ENCODE measurements around the gene GRHL1. TPM values are rescaled to one million over a fixed set of nuclear protein-coding genes. Genes with fewer than 3 reads are reported as not detected.

GRHL1 gene
- total and polyA plus RNA-seq, 2 donors (not counting 1 experiment from before 2014, with no cell fraction given), result 0.25 to 0.76 TPM

DNA sequence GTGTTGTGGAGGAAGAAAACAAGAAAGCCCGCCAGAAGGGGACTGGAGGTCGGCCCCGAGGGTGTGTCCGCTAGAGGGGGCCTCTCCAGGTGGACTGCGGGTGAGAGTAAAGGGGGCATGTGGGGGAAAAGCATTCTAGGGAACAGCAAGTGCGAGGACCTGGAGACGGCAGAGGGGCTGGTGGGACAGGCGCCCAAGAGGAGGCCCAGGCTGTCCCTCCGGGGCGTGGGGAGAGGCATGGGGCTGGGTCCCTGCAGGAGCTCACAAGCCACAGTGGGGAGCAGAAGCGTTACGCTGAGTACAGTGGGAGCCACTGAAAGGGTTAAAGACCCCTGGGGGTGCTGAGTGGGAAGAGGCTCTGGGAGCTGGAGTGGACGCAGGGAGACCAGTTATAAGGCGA, 90.2 kb downstream of the GRHL1 start:
- Histone ChIP-seq H3K9me3 (ENCODE audit: control extremely low read depth in 1 of 3, control insufficient read depth in 2 of 3, insufficient read depth in 1 of 3, low read length in 2 of 3) (peaks cover 0 to 20% (median 0%) of the 10 kb centered on the region in 3 donors), H2AFZ (ENCODE audit: insufficient read depth, low read depth, low read length, poor library complexity, severe bottlenecking) (no peak overlapping the region), H4K20me1 (ENCODE audit: control insufficient read depth, insufficient read depth, low read length, poor library complexity, severe bottlenecking) (peaks cover 9% of the 10 kb centered on the region), H3K4me2 (replicated peaks; ENCODE audit: low read depth, low read length, poor library complexity, severe bottlenecking) (peak overlapping the region; percentile 93), H3K4me3 (ENCODE audit: control extremely low read depth in 1 of 5, extremely low read depth in 1 of 5, insufficient read depth in 1 of 5, low read depth in 2 of 5, low read length in 4 of 5) (no peak overlapping the region), H3K27ac (ENCODE audit: low read length in 2 of 2) (no peak overlapping the region), H3K36me3 (replicated peaks in 1 of 2; ENCODE audit: control extremely low read depth in 1 of 2, control insufficient read depth in 1 of 2, extremely low read depth in 1 of 2, insufficient read depth in 2 of 2, low read length in 1 of 2) (peaks cover 0 to 5% of the 10 kb centered on the region in 2 experiments), H3K79me2 (ENCODE audit: control insufficient read depth, insufficient read depth, low read length) (no peaks in the 10 kb centered on the region), H3K27me3 (replicated peaks in 1 of 4; ENCODE audit: control extremely low read depth in 1 of 4, control insufficient read depth in 3 of 4, insufficient read depth in 4 of 4, low read length in 3 of 4) (no peaks in the 10 kb centered on the region), H3K9ac (ENCODE audit: low read length) (no peak overlapping the region), H3K4me1 (ENCODE audit: control insufficient read depth in 2 of 2, insufficient read depth in 2 of 2, low read length in 2 of 2) (peaks cover 12 to 20% of the 10 kb centered on the region in 2 donors)
- ChIA-PET CTCF (interaction anchor here (0.9 to 12.6 kb wide), 3 partner anchors 11 to 56 kb away, joined by 3 to 319 read pairs (median 3); no protein-coding TSS in a partner anchor), POLR2A (interaction anchor here (0.6 to 1.5 kb wide), 4 partner anchors 13 to 198 kb away, joined by 3 to 6 read pairs (median 4); partner anchors contain the start of gene TAF1B)
- ATAC-seq (ENCODE audit: low read depth) (no peak), DNase-seq (no peak)
- H3K9me3 Mint-ChIP-seq (ENCODE audit: insufficient read depth), result no peaks in the 10 kb centered on the region
- peak overlapping the region; percentile 92 for H3K27ac Mint-ChIP-seq
- peaks cover 25% of the 10 kb centered on the region for H3K4me1 Mint-ChIP-seq
- WGBS (ENCODE audit: insufficient coverage), result 99% methylated on average over 14 of the region's 14 CpGs
- peak overlapping the region; percentile 89 for H3K4me3 Mint-ChIP-seq
- TF ChIP-seq, protein P1, sequence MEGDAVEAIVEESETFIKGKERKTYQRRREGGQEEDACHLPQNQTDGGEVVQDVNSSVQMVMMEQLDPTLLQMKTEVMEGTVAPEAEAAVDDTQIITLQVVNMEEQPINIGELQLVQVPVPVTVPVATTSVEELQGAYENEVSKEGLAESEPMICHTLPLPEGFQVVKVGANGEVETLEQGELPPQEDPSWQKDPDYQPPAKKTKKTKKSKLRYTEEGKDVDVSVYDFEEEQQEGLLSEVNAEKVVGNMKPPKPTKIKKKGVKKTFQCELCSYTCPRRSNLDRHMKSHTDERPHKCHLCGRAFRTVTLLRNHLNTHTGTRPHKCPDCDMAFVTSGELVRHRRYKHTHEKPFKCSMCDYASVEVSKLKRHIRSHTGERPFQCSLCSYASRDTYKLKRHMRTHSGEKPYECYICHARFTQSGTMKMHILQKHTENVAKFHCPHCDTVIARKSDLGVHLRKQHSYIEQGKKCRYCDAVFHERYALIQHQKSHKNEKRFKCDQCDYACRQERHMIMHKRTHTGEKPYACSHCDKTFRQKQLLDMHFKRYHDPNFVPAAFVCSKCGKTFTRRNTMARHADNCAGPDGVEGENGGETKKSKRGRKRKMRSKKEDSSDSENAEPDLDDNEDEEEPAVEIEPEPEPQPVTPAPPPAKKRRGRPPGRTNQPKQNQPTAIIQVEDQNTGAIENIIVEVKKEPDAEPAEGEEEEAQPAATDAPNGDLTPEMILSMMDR (IDR thresholded peaks at IDR 0.05), result no peak
- TF ChIP-seq EZH2 (IDR thresholded peaks at IDR 0.05; ENCODE audit: borderline replicate concordance, insufficient read depth, low read depth, low read length, poor library complexity, severe bottlenecking), result no peak
- intact Hi-C loops (cut with micrococcal nuclease), result loop anchor here (2.0 to 10.0 kb wide), 5 partner anchors 405 to 1207 kb away; partner anchors contain the start of genes ADAM17, IAH1, KIDINS220 and SLC66A3
- H3K27me3 Mint-ChIP-seq, result no peaks in the 10 kb centered on the region
